Ascending aorta (tissue), 2 donors: Measurements from ENCODE around the gene CERK. TPM values are rescaled to one million over a fixed set of nuclear protein-coding genes. Genes with fewer than 3 reads are reported as not detected.

ENCODE experiments used
- DNase-seq, 2 donors: peaks; one replicate each; pipeline ENCODE4 v3.0.0-alpha.2; 2019; ENCODE audit warnings: low spot score in 2 of 2
- H3K27ac ChIP-seq, 2 donors: fragments of 200-600 bp; sonication (generic); one replicate each; pipeline ENCODE4 v1.5.1; 2016 to 2017; ENCODE audit warnings: mild to moderate bottlenecking in 1 of 2
- H3K27me3 ChIP-seq: fragments of 200-600 bp; sonication (generic); one replicate; pipeline ENCODE4 v1.5.1; 2017
- H3K36me3 ChIP-seq, 2 donors: fragments of 200-600 bp; sonication (generic); one replicate each; pipeline ENCODE4 v1.5.1; 2016
- H3K4me1 ChIP-seq, 2 donors: fragments of 200-600 bp; sonication (generic); one replicate each; pipeline ENCODE4 v1.5.1; 2016 to 2017; ENCODE audit warnings: mild to moderate bottlenecking in 1 of 2
- H3K4me3 ChIP-seq, 2 donors: fragments of 200-600 bp; sonication (generic); one replicate each; pipeline ENCODE4 v1.5.1; 2016 to 2017; ENCODE audit warnings: mild to moderate bottlenecking in 1 of 2
- H3K9me3 ChIP-seq, 2 donors: fragments of 200-600 bp; sonication (generic); one replicate each; pipeline ENCODE4 v1.5.1; 2016
- intact Hi-C: fragments of 100-400 bp; cut with DNase I; formaldehyde crosslinking; loops from one replicate; pipeline ENCODE4 v1.15.1; 2023
- total RNA-seq: library from RNA; depleted of rRNA; stranded (reverse); fragments of >200 nt; gene quantifications from one replicate; pipeline ENCODE4 v1.1.0, GENCODE V29; 2016
- TF ChIP-seq, protein P1 (sequence below), 3 experiments: fragments of 200-600 bp in 2 of 3; fragments of 450-650 bp in 1 of 3; sonication (generic) in 2 of 3; IDR thresholded peaks; one replicate each; pipeline ENCODE4 v1.5.1; 2016 to 2019; ENCODE audit warnings: antibody characterized with exemption in 3 of 3, mild to moderate bottlenecking in 1 of 3, moderate library complexity in 1 of 3

Gene CERK
- total RNA-seq, 1 donor from 2014 or later: 27.5 TPM

GRCh38 chr22:46747646-46748045 is 9.6 kb upstream of the CERK start:
- no peak for DNase-seq
- intact Hi-C loops: no loop called here

GRCh38 chr22:46746620-46747019 is 8.6 kb upstream of the CERK start:
- no peaks in the 10 kb centered on the region for H3K4me1 ChIP-seq
- no peaks in the 10 kb centered on the region for H3K27me3 ChIP-seq
- H3K4me3 ChIP-seq: no peak overlapping the region
- TF ChIP-seq, protein P1, sequence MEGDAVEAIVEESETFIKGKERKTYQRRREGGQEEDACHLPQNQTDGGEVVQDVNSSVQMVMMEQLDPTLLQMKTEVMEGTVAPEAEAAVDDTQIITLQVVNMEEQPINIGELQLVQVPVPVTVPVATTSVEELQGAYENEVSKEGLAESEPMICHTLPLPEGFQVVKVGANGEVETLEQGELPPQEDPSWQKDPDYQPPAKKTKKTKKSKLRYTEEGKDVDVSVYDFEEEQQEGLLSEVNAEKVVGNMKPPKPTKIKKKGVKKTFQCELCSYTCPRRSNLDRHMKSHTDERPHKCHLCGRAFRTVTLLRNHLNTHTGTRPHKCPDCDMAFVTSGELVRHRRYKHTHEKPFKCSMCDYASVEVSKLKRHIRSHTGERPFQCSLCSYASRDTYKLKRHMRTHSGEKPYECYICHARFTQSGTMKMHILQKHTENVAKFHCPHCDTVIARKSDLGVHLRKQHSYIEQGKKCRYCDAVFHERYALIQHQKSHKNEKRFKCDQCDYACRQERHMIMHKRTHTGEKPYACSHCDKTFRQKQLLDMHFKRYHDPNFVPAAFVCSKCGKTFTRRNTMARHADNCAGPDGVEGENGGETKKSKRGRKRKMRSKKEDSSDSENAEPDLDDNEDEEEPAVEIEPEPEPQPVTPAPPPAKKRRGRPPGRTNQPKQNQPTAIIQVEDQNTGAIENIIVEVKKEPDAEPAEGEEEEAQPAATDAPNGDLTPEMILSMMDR (IDR thresholded peaks at IDR 0.05): no peak
- intact Hi-C loops: no loop called here
- H3K27ac ChIP-seq: no peak overlapping the region
- no peak for DNase-seq
- H3K36me3 ChIP-seq: no peaks in the 10 kb centered on the region
- H3K9me3 ChIP-seq: no peaks in the 10 kb centered on the region

More at GRCh38 chr22:46747646-46748045, 9.6 kb upstream of the CERK start:
- Histone ChIP-seq H3K9me3 (no peaks in the 10 kb centered on the region), H3K36me3 (no peaks in the 10 kb centered on the region), H3K4me3 (no peak overlapping the region), H3K27me3 (no peaks in the 10 kb centered on the region), H3K27ac (no peak overlapping the region), H3K4me1 (no peaks in the 10 kb centered on the region)
- TF ChIP-seq, protein P1 (IDR thresholded peaks at IDR 0.05): no peak

DNA sequence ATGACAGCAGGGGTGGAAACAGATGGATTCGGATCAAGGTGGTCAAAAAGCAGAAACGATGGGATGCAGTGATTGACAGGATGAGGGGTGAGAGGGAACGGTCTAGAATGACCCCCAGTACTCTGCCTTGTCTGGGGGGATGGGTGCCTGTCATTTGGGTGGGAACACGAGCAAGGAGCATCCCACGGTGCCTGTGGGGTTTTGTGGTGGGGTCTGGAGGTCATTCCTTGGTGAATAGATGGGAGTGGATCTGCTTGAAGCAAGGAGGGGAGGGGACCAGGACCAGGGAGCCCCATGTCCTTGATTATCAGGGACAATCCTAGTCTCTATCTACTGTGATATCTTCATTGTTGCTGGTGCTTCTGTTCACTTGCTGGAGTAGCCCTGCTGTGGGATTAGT is 8.1 kb upstream of the CERK start:
- H3K27ac ChIP-seq: no peak overlapping the region
- no peak overlapping the region for H3K4me3 ChIP-seq
- no peaks in the 10 kb centered on the region for H3K27me3 ChIP-seq
- no peaks in the 10 kb centered on the region for H3K36me3 ChIP-seq
- no peaks in the 10 kb centered on the region for H3K4me1 ChIP-seq
- intact Hi-C loops: no loop called here
- no peak for DNase-seq
- no peaks in the 10 kb centered on the region for H3K9me3 ChIP-seq
- TF ChIP-seq, protein P1 (IDR thresholded peaks at IDR 0.05): no peak

GRCh38 chr22:46744581-46744980 is 6.5 kb upstream of the CERK start:
- Histone ChIP-seq H3K4me3 (no peak overlapping the region), H3K36me3 (no peaks in the 10 kb centered on the region), H3K27me3 (no peaks in the 10 kb centered on the region), H3K4me1 (peaks cover under 1 to 2% of the 10 kb centered on the region in 2 donors), H3K9me3 (no peaks in the 10 kb centered on the region), H3K27ac (no peak overlapping the region)
- intact Hi-C loops: no loop called here
- no peak for DNase-seq
- TF ChIP-seq, protein P1 (IDR thresholded peaks at IDR 0.05): no peak

- intact Hi-C loops: no loop called here
- Histone ChIP-seq H3K27ac (no peak overlapping the region), H3K27me3 (no peaks in the 10 kb centered on the region), H3K9me3 (no peaks in the 10 kb centered on the region), H3K4me1 (peaks cover 5 to 11% of the 10 kb centered on the region in 2 donors), H3K36me3 (no peaks in the 10 kb centered on the region), H3K4me3 (no peak overlapping the region)
- TF ChIP-seq, protein P1 (IDR thresholded peaks at IDR 0.05): no peak
- DNase-seq: no peak
Measured at GRCh38 chr22:46742576-46743221, 4.6 kb upstream of the CERK start.
